ENCODE results near the gene FYTTD1.

FYTTD1 gene

DNA sequence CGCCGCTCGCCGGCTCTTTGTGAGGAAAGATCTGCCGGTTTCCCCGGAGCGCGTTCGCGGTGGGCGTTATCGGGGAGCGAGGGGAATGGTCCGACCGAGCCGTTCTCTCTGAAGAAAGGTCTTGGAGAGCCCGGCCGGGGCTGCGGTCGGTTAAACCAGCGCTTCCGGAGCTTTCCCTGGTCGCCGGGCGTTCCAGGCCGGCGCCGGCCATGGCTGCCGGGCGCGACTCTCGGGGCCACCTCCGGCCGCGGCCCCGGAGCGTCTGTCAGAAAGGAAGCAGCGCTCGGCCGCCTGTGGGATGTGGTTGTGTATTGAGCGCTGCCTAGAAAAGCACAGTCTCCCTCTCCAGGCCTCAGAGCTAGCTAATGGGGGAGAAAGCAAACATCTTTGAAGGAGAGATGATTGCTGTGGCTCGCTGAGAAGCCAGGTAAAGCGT, 731 bp downstream of the FYTTD1 start:
- Histone ChIP-seq H3K27me3 (ENCODE audit: control insufficient read depth in 1 of 2, insufficient read depth in 1 of 2, low read length in 2 of 2) (no peaks in the 10 kb centered on the region), H3K14ac (ENCODE audit: low read length in 2 of 2) (peak overlapping the region in 1 of 2 experiments; percentile 47), H3K18ac (ENCODE audit: low read depth in 1 of 2, low read length in 2 of 2) (peak overlapping the region; percentile 84 to 85), H3K79me1 (replicated peaks; ENCODE audit: low read length, poor library complexity, severe bottlenecking) (no peaks in the 10 kb centered on the region), H2AK5ac (ENCODE audit: low read length, severe bottlenecking) (no peak overlapping the region), H3K36me3 (ENCODE audit: control insufficient read depth in 1 of 2, insufficient read depth in 2 of 2, low read depth in 1 of 2, low read length in 2 of 2) (no peaks in the 10 kb centered on the region), H4K8ac (ENCODE audit: low read length) (no peak overlapping the region), H3K23ac (ENCODE audit: low read length in 2 of 2) (peak overlapping the region in 1 of 2 experiments; percentile 67), H3K9ac (ENCODE audit: low read length) (peak overlapping the region; percentile 88), H3K4ac (ENCODE audit: low read depth in 1 of 2, low read length in 2 of 2) (peak overlapping the region in 1 of 2 experiments; percentile 60), H2AFZ (ENCODE audit: low read depth, low read length) (no peak overlapping the region), H2BK15ac (ENCODE audit: low read depth, poor library complexity, severe bottlenecking) (no peak overlapping the region), H3K9me3 (ENCODE audit: control insufficient read depth, low read length) (no peaks in the 10 kb centered on the region), H2BK120ac (ENCODE audit: low read depth, low read length) (peak overlapping the region; percentile 64), H3K4me2 (ENCODE audit: low read length, poor library complexity, severe bottlenecking) (peak overlapping the region; percentile 81), H4K91ac (ENCODE audit: low read length) (peak overlapping the region; percentile 59), H3K4me3 (ENCODE audit: insufficient read depth in 1 of 2, low read depth in 1 of 2, low read length in 2 of 2) (peak overlapping the region; percentile 88 to 95), H3K4me1 (ENCODE audit: control insufficient read depth, insufficient read depth, low read depth, low read length) (peaks cover 10% of the 10 kb centered on the region), H2BK5ac (ENCODE audit: low read depth, low read length, poor library complexity, severe bottlenecking) (no peak overlapping the region), H3K27ac (ENCODE audit: low read length, poor library complexity, severe bottlenecking) (peak overlapping the region; percentile 67), H2BK12ac (ENCODE audit: low read length in 2 of 2) (no peak overlapping the region)
- DNase-seq: peak; percentile 87
- 2% methylated on average over 39 of the region's 43 CpGs for WGBS

DNA sequence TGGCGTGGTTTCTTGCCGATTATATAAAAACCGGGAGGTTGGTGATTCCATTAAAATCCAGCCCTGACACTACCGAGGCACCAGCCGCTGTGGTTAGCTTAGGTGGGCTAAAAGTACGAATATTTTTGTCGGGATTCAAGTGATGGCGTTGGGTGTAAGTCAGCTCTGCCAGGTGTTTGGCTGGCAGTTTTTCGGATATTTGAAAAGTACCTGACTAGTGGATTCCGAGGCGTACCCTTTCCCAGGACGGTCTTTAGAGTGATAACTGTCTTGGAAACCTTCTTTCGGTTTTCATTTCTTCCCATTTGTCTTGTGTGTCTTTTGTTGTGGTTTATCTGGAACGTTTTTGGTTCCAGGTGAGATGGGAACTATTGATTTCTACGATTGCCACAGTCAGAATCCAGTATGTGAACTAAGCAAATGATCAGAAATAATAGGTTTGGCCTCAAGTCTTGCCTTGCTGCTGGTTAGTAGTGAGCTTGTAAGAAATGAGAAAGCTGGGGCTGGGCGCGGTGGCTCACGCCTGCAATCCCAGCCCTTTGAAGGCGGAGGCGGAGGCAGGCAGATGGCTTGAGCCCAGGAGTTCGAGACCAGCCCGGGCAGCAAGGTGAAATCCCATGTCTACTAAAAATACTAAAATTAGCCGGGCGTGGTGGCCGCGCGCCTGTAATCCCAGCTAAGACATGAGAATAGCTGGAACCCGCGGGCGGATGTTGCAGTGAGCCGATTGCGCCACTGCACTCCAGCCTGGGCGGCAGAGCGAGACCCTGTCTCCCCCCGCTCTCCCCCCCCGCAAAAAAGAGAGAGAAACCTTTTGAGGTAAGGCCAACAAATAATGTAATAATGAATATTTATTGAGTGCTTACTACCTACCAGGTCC, 1.4 kb downstream of the FYTTD1 start:
- WGBS: 36% methylated on average over 32 of the region's 36 CpGs
- Histone ChIP-seq H3K4ac (ENCODE audit: low read depth in 1 of 2, low read length in 2 of 2) (peak overlapping the region in 1 of 2 experiments; percentile 60), H3K14ac (ENCODE audit: low read length in 2 of 2) (no peak overlapping the region), H2BK5ac (ENCODE audit: low read depth, low read length, poor library complexity, severe bottlenecking) (no peak overlapping the region), H3K27me3 (ENCODE audit: control insufficient read depth in 1 of 2, insufficient read depth in 1 of 2, low read length in 2 of 2) (no peaks in the 10 kb centered on the region), H4K91ac (ENCODE audit: low read length) (no peak overlapping the region), H2AK5ac (ENCODE audit: low read length, severe bottlenecking) (no peak overlapping the region), H3K18ac (ENCODE audit: low read depth in 1 of 2, low read length in 2 of 2) (peak overlapping the region in 1 of 2 experiments; percentile 48), H2BK120ac (ENCODE audit: low read depth, low read length) (peak overlapping the region; percentile 57), H3K4me1 (ENCODE audit: control insufficient read depth, insufficient read depth, low read depth, low read length) (peaks cover 10% of the 10 kb centered on the region), H3K79me1 (replicated peaks; ENCODE audit: low read length, poor library complexity, severe bottlenecking) (no peaks in the 10 kb centered on the region), H3K4me3 (ENCODE audit: insufficient read depth in 1 of 2, low read depth in 1 of 2, low read length in 2 of 2) (peak overlapping the region; percentile 88 to 95), H2BK15ac (ENCODE audit: low read depth, poor library complexity, severe bottlenecking) (no peak overlapping the region), H2AFZ (ENCODE audit: low read depth, low read length) (no peak overlapping the region), H3K36me3 (ENCODE audit: control insufficient read depth in 1 of 2, insufficient read depth in 2 of 2, low read depth in 1 of 2, low read length in 2 of 2) (no peaks in the 10 kb centered on the region), H3K27ac (ENCODE audit: low read length, poor library complexity, severe bottlenecking) (peak overlapping the region; percentile 67), H3K4me2 (ENCODE audit: low read length, poor library complexity, severe bottlenecking) (peak overlapping the region; percentile 81), H3K23ac (ENCODE audit: low read length in 2 of 2) (peak overlapping the region in 1 of 2 experiments; percentile 67), H4K8ac (ENCODE audit: low read length) (no peak overlapping the region), H3K9ac (ENCODE audit: low read length) (peak overlapping the region; percentile 88), H2BK12ac (ENCODE audit: low read length in 2 of 2) (no peak overlapping the region), H3K9me3 (ENCODE audit: control insufficient read depth, low read length) (no peaks in the 10 kb centered on the region)
- DNase-seq: peak; percentile 52

DNA sequence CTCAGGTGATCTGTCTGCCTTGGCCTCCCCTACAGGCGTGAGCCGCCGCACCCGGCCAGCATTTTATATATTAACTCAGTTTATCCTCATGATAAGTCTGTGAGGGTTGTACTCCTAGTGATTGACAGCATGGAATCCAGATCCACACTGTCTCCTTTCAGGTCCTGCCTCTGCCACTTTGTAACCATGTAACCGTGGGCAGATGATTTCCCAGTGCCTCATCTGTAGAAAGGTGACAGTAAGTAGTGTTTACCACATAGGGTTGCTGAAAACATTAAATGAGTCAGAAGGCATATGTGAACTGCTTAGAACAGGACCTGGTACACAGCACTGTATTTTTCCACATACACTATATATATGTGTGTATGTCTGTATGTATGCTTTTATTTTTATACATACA, 2.4 kb downstream of the FYTTD1 start:
- Histone ChIP-seq H2AFZ (ENCODE audit: low read depth, low read length) (no peak overlapping the region), H2BK5ac (ENCODE audit: low read depth, low read length, poor library complexity, severe bottlenecking) (no peak overlapping the region), H3K27ac (ENCODE audit: low read length, poor library complexity, severe bottlenecking) (no peak overlapping the region), H3K4ac (ENCODE audit: low read depth in 1 of 2, low read length in 2 of 2) (no peak overlapping the region), H4K91ac (ENCODE audit: low read length) (no peak overlapping the region), H3K14ac (ENCODE audit: low read length in 2 of 2) (no peak overlapping the region), H3K4me2 (ENCODE audit: low read length, poor library complexity, severe bottlenecking) (no peak overlapping the region), H3K36me3 (ENCODE audit: control insufficient read depth in 1 of 2, insufficient read depth in 2 of 2, low read depth in 1 of 2, low read length in 2 of 2) (peaks cover 0 to 3% of the 10 kb centered on the region in 2 experiments), H4K8ac (ENCODE audit: low read length) (no peak overlapping the region), H2AK5ac (ENCODE audit: low read length, severe bottlenecking) (no peak overlapping the region), H3K4me1 (ENCODE audit: control insufficient read depth, insufficient read depth, low read depth, low read length) (peaks cover 10% of the 10 kb centered on the region), H2BK120ac (ENCODE audit: low read depth, low read length) (no peak overlapping the region), H3K79me1 (replicated peaks; ENCODE audit: low read length, poor library complexity, severe bottlenecking) (no peaks in the 10 kb centered on the region), H3K27me3 (ENCODE audit: control insufficient read depth in 1 of 2, insufficient read depth in 1 of 2, low read length in 2 of 2) (no peaks in the 10 kb centered on the region), H3K18ac (ENCODE audit: low read depth in 1 of 2, low read length in 2 of 2) (no peak overlapping the region), H3K4me3 (ENCODE audit: insufficient read depth in 1 of 2, low read depth in 1 of 2, low read length in 2 of 2) (peak overlapping the region in 1 of 2 experiments; percentile 95), H3K9ac (ENCODE audit: low read length) (peak overlapping the region; percentile 88), H3K23ac (ENCODE audit: low read length in 2 of 2) (no peak overlapping the region), H2BK15ac (ENCODE audit: low read depth, poor library complexity, severe bottlenecking) (no peak overlapping the region), H3K9me3 (ENCODE audit: control insufficient read depth, low read length) (no peaks in the 10 kb centered on the region), H2BK12ac (ENCODE audit: low read length in 2 of 2) (no peak overlapping the region)
- WGBS: 80% methylated on average over 1 of the region's 5 CpGs
- peak; percentile 46 for DNase-seq

DNA sequence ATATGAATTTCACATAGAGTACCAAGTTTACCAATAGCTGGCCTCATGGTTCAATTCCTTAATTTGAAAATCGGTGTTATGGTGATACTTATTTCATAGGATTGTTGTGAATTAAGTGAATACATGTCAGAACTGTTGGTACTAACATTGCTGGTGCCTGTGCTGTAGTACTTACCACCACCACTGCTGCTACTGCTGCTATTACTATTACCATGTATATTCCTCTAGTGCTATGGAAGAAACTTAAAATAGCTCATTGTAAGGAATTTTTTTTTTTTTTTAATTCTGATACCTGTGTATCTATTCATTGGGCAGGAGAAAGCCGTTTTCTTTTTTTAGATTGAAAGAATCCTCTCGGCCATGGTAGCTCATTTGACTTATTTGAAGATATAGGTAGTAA, 3.6 kb downstream of the FYTTD1 start:
- Histone ChIP-seq H3K4me2 (ENCODE audit: low read length, poor library complexity, severe bottlenecking) (no peak overlapping the region), H3K18ac (ENCODE audit: low read depth in 1 of 2, low read length in 2 of 2) (no peak overlapping the region), H2BK5ac (ENCODE audit: low read depth, low read length, poor library complexity, severe bottlenecking) (no peak overlapping the region), H3K79me1 (replicated peaks; ENCODE audit: low read length, poor library complexity, severe bottlenecking) (peaks cover 2% of the 10 kb centered on the region), H2BK12ac (ENCODE audit: low read length in 2 of 2) (no peak overlapping the region), H3K14ac (ENCODE audit: low read length in 2 of 2) (no peak overlapping the region), H3K27ac (ENCODE audit: low read length, poor library complexity, severe bottlenecking) (no peak overlapping the region), H4K91ac (ENCODE audit: low read length) (no peak overlapping the region), H3K4me3 (ENCODE audit: insufficient read depth in 1 of 2, low read depth in 1 of 2, low read length in 2 of 2) (no peak overlapping the region), H3K4ac (ENCODE audit: low read depth in 1 of 2, low read length in 2 of 2) (no peak overlapping the region), H2BK15ac (ENCODE audit: low read depth, poor library complexity, severe bottlenecking) (no peak overlapping the region), H3K27me3 (ENCODE audit: control insufficient read depth in 1 of 2, insufficient read depth in 1 of 2, low read length in 2 of 2) (no peaks in the 10 kb centered on the region), H3K9me3 (ENCODE audit: control insufficient read depth, low read length) (no peaks in the 10 kb centered on the region), H3K9ac (ENCODE audit: low read length) (peak overlapping the region; percentile 25), H2AK5ac (ENCODE audit: low read length, severe bottlenecking) (no peak overlapping the region), H3K36me3 (ENCODE audit: control insufficient read depth in 1 of 2, insufficient read depth in 2 of 2, low read depth in 1 of 2, low read length in 2 of 2) (peaks cover 0 to 13% of the 10 kb centered on the region in 2 experiments), H3K4me1 (ENCODE audit: control insufficient read depth, insufficient read depth, low read depth, low read length) (peaks cover 10% of the 10 kb centered on the region), H3K23ac (ENCODE audit: low read length in 2 of 2) (no peak overlapping the region), H2AFZ (ENCODE audit: low read depth, low read length) (no peak overlapping the region), H2BK120ac (ENCODE audit: low read depth, low read length) (no peak overlapping the region), H4K8ac (ENCODE audit: low read length) (no peak overlapping the region)
- WGBS: 100% methylated on average over 1 of the region's 3 CpGs
- DNase-seq: peak; percentile 35
